ENCODE data around the gene RADIL.
"Not testable (repeated sequence)": the region's sequence is repeated elsewhere in the genome, so short reads cannot be mapped to it uniquely, and the experiment has no call there.

Gene RADIL, protein sequence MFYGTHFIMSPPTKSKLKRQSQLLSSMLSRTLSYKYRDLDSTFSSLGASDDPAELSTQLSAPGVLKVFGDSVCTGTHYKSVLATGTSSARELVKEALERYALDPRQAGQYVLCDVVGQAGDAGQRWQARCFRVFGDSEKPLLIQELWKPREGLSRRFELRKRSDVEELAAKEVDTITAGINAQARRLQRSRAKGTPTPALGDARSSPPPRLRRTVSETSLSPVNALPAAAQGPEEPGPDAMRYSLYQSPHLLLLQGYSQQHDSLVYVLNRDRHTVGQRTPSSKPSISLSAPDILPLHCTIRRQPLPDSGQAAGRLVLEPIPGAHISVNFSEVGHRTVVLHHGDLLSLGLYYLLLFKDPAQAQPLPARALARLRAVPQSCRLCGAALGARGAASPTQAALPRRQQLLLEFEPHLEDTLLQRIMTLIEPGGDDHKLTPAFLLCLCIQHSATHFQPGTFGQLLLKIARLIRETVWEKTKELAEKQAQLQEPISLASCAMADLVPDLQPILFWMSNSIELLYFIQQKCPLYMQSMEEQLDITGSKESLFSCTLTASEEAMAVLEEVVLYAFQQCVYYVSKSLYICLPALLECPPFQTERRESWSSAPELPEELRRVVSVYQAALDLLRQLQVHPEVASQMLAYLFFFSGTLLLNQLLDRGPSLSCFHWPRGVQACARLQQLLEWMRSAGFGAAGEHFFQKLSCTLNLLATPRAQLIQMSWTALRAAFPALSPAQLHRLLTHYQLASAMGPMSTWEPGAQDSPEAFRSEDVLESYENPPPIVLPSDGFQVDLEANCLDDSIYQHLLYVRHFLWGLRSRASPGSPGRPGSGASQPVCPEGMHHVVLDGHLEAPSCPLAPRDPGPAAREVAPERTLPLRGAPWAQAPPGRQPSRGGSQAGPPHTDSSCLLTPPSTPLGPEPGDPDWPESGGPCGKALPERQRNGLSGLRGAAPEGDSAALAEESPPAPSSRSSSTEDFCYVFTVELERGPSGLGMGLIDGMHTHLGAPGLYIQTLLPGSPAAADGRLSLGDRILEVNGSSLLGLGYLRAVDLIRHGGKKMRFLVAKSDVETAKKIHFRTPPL

DNA sequence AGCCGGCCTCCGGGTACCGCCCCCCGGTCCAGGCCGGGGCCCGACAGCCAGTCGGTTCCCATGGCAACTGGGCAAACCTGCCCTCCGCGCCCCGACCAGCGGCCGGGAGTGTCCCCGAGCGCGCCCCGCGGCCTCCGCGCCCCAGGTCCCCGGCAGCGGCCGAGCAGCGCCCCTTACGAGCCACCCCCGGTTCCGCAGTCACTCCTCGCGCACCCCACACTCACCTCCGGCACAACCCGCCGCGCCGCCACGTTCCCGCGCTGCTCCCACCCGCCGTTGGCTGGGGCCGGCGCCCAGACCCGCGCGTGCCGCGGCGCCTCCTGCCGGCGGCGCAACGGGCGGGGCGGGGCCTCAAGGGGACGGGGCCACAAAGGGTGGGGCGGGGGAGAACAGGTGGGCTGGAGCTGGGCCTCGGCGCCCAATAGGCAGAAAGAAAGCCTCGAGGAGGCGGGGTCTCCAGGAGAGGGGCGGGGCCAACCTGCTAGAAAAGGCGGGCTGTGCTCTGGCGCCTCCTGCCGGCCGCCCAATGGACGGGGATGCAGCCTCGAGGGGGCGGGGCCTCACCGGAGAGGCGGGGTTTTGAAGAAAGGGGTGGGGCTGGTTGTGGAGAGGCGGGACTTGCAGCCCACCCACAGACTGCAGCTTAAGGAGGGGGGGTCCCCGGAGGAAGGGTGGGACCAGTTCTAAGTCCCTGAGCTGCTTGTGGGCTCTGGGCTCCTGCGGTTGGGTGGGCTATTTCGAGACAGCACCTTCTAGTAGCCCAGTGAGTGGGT, at the start of gene RADIL:
Gene RADIL (minus strand): TSS at position 345 of the 773 bp plus-strand sequence. CDS start 5,577 bp downstream, outside the sequence.
- peak; percentile 35 to 68 for DNase-seq (ENCODE audit: low read depth in 1 of 2, low spot score in 1 of 2)

DNA sequence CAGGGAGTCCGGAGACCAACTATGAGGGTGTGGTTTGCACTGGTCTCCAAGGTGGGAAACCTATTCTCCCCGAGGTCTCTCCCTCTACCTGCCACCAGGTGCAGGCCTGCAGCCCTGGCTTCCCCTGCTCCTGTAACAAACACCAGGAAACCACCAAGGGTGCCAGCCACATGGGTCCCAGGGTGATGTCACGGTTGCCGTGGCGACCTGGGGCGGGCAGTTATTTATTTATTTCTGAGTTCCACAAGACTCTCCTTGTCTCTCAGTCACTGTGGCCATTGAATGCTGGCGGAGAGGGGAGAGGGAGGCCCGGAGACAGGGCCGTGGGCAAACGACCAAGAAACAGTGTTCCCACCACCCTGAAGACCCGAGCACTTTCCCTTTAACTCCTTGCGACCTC, 48.4 kb upstream of the RADIL start:
- no peak for DNase-seq (ENCODE audit: low read depth in 1 of 2, low spot score in 1 of 2)

DNA sequence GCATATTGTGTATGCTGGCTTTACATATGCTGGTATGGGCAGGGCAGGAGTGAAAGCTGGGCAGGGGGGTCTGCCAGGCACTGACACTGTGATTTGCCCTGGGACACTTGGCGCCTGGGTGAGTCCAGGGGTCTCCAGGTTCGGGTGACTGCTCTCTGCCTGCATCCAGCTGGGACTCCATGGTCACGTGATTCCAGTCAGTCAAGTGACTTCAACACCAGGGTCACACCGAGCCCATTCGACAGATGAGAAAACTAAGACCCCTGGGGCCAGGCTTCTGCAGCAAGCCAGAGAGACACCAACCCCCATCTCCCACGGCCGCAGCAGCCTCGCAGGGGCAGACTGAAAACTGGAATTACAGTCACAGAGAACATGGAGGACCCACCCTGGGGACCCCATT, 45.5 kb upstream of the RADIL start:
- DNase-seq (ENCODE audit: low read depth in 1 of 2, low spot score in 1 of 2), result no peak

DNA sequence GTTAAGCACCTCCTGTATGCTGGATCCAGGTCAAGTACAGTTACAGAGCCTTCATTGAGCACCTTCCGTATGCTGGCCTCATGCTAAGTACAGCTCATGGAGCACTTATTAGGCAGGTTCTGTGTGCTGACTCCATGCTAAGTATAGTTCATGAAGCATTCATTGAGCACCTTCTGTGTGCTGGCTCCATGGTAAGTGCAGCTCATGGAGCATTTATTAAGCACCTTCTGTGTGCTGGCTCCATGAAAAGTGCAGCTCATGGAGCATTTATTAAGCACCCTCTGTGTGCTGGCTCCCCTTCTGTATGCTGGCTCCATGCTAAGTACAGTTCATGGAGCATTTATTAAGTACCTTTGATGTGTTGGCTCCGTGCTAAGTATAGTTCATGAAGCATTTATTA, 44.9 kb upstream of the RADIL start:
- DNase-seq (ENCODE audit: low read depth in 1 of 2, low spot score in 1 of 2), result no peak

DNA sequence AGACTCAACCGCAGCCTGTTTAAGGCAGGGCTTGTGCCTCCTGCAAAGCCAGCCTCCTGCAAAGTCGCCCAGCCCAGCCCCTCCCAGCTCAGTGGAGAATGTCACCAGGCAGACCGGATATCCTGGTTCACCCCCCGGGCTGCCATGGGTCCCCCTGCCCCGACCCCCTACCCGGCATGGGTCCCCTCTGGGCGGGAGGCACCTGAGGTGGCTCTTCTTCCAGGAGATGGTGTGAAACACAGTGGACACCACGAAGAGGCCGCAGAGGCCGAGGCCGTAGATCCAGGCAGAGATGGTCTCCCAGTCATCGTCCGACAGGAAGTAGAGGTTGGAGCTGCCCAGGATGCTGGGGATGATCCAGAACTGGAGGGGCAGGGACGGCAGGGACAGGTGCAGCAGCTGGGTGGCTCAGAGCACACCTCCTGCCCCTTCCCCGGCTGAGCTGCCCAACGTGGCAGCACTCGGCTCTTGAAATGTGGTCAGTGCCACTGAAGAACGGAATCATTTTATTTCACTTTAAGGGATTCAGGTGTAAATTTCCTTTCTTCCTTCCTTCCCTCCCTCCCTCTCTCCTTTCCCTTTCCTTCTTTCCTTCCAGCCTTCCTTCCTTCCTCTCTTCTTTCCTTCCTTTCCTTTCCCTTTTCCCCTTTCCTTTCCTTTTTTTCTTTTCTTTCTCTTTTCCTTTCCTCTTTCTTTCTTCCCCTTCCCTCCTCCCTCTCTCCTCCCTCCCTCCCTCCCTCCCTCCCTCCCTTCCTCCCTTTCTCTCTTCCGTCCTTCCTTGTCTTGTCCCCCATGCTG, 36.7 kb upstream of the RADIL start:
- no peak for DNase-seq (ENCODE audit: low read depth in 1 of 2, low spot score in 1 of 2)

DNA sequence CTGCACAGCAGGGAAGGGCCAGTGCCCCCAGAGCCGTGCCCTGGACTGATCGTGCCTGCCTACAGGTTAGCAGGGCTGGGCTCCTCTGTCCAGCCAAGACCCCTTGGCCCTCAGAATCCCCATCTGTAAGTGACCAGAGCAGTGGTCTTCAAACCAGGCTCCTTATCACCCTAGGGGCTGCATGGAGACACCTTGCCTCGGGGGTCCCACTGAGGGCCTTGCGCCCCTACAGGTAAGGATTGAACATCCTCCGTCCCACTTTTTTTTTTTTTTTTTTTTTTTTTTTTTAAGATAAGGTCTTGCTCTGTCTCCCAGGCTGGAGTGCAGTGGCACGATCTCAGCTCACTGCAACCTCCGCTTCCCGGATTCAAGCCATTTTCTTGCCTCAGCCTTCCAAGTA, 32.6 kb upstream of the RADIL start:
- no peak for DNase-seq (ENCODE audit: low read depth in 1 of 2, low spot score in 1 of 2)

DNA sequence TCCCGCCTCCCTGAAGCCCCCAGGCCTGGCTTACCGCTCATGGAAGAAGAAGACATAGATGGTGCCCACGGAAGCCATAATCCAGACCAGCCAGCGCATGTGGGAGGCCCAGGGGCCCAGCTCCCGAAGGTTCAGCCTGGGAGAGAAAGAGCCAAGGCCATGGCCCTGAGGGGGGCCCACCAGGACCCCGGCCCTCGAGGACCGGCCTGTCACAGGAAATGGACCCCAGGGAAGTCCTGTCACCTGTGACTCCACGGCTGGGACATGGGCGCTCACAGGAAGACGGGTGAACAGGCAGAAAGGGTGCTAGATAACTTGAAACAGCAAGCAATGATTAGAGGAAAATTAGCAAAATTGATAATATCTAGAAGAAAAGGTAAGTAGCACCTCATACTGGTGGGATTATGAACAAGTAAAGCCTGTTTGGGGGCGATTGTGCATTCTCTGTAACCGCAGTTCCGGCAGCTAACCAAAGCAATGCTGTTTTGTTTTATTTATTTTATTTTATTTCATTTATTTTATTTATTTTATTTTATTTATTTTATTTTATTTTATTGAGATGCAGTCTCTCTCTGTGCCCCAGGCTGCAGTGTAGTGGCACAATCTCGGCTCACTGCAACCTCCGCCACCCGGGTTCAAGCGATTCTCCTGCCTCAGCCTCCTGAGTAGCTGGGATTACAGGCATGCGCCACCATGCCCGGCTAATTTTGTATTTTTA, 27.8 kb upstream of the RADIL start:
- DNase-seq (ENCODE audit: low read depth in 1 of 2, low spot score in 1 of 2), result no peak

DNA sequence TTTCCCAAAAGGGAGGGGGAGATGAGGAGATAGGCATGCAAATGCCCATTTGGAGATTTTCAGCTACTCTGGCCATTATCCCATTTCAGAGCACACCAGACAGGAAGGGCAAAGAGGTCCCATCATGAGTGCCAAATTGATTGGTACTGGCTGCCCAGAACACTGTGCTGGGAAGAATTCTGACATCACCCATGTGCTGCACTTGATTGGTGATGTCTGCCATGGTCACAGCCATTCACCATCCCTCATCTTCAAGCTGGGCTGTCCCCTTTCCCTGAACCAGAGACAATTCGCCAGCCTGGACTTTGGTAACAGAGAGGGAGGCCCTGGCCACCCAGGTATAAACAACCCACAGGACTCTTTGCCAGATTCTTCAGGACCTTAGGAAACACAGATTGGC, 23.2 kb upstream of the RADIL start:
- no peak for DNase-seq (ENCODE audit: low read depth in 1 of 2, low spot score in 1 of 2)

DNA sequence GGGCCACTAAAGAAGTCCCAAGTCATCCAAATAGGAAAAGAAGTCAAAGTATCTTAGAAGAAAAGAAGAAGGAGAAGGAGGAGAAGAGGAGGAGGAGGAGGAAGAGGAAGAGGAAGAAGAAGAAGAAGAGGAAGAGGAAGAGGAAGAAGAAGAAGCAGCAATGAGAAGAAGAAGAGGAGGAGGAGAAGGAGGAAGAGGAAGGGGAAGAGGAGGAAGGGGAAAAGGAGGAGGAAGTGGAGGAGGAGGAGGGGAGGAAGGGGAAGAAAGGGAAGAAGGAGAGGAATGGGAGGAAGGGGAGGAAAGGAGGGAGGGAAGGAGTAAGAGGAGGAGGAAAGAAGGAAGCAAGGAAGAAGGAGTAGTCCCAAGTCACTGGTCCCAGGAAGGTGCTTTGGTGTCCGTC, 21.7 kb upstream of the RADIL start:
- no peak for DNase-seq (ENCODE audit: low read depth in 1 of 2, low spot score in 1 of 2)

DNA sequence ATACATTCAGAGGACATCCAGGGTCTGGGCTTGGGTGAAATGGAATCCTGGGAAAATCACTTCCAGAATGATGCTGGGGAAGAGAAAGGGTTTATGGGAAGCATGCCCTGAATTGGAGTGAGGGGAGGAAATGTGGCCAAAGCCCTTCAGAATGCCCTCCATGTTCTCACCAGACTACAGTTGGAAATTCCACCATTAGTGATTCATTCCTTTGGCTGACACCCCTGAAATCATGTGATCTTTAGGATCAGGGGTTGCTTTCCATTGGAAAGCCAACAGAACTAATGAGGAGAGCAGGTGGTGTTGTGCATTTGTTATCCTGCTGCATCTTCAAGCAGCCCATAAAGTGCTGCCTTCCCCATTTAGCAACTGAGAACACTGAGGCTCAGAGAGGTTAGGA, 20.8 kb upstream of the RADIL start:
- DNase-seq (ENCODE audit: low read depth in 1 of 2, low spot score in 1 of 2), result no peak

DNA sequence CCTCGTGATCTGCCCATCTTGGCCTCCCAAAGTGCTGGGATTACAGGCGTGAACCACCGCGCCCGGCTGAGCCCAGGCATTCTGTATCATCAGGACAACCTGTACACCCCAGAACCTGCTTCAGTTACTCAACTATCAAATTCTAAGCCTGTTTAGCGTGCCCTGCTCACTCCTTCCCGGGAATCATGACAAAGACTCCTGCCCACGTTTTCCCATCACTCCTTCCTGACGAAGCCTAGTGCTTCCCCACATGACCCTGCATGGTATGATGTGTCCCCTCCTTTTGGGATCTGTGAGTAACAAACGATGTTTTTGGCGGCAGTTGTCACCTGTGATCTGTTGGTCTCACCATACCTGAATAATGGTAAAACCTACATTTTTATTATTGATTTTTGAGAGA, 12.2 kb upstream of the RADIL start:
- no peak for DNase-seq (ENCODE audit: low read depth in 1 of 2, low spot score in 1 of 2)

DNA sequence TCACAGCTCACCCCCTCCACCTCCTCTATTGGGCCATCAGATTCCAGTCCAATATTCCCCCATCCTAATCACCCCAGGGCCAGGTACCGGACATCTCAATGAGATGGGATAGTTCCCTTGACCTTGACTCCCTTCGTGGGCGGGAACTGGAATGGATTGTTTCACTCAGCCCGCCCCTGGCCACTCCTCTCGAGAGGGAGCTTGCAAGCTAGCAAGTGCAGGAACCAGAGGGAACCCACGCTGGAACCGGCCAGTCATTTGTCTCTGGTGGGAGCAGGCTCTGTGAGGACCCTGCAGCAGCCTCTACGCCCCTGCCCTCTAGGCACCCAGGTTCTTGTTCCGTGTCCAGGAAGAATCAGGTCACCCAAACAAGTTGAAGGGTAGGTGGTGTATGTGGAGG, 11.0 kb upstream of the RADIL start:
- no peak for DNase-seq (ENCODE audit: low read depth in 1 of 2, low spot score in 1 of 2)

DNA sequence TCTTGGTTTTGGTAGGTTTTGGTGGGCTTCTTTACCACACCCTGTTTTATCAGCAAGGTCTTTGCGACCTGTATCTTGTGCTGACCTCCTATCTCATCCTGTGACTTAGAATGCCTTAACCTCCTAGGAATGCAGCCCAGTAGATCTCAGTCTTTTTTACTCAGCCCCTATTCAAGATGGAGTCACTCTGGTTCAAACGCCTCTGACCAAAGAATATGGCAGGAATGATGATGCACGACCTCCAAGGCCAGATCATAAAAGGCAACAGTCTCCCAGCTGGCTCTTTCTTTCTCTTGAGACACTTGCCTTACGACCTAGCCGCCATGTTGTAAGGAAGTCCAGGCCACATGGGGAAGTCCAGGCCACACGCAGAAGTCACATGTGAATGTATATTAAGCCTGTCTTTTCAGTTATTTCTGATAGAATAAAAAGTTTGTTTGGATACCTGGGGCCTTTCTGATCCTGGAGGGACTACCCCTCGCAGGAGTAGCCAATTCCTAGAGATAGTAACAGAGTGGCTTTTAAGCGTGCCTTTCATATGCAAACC, 10.5 kb upstream of the RADIL start:
- no peak for DNase-seq (ENCODE audit: low read depth in 1 of 2, low spot score in 1 of 2)

DNA sequence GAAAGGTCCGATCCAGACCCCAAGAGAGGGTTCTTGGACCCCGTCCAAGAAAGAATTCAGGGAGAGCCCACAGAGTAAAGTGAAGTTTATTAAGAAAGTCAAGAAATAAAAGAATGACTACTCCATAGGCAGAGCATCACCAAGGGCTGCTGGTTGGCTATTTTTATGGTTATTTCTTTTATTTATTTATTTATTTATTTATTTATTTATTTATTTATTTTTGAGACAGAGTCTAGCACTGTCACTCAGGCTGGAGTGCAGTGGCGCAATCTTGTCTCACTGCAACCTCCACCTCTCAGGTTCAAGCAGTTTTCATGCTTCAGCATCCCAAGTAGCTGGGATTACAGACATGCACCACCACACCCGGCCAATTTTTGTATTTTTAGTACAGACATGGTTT, 9.7 kb upstream of the RADIL start:
- DNase-seq (ENCODE audit: low read depth in 1 of 2, low spot score in 1 of 2), result not testable (repeated sequence)

DNA sequence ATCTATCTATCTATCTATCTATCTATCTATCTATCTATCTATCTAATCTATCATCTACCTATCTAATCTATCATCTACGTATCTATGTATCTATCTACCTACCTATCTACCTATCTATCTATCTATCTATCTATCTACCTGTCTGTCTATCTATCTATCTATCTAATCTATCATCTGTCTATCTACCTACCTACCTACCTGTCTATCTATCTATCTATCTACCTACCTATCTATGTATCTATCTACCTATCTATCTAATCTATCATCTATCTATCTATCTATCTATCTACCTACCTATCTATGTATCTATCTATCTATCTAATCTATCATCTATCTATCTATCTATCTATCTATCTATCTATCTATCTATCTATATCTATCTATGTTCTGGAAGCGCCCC, 8.0 kb upstream of the RADIL start:
- DNase-seq (ENCODE audit: low read depth in 1 of 2, low spot score in 1 of 2), result not testable (repeated sequence)

DNA sequence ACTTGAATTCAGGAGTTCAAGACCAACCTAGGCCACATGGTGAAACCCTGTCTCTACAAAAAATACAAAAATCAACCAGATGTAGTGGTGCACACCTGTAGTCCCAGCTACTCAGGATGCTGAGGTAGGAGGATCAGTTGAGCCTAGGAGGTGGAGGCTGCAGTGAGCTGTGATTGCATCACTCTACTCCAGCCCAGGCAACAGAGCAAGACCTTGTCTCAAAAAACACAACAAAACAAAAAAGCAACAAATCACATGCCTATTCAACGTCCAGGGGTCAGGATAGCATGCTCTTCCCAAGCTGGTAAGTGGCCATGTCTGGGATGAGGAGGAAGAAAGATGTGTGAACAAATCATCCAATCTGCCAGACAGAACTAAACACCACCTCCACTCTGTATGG, 6.2 kb upstream of the RADIL start:
- DNase-seq (ENCODE audit: low read depth in 1 of 2, low spot score in 1 of 2), result no peak

DNA sequence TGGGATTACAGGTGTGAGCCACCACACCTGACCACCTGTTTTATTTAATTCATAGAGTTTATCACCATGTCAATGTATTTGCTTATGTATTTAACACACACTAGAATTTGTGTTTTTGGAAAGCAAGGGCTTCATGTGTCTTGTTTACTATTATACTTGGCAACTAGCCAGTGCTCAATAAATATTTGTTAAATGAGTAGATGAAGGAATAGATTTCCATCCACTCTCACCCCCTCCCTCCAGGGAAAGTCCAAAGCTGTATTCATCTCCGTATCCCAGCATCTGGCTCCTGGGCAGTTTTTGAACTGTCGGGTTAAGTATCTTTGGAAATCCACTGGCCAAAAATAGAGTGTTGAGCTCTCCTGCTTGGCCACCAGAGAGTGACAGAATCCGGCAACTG, 4.6 kb upstream of the RADIL start:
- DNase-seq (ENCODE audit: low read depth in 1 of 2, low spot score in 1 of 2), result no peak

DNA sequence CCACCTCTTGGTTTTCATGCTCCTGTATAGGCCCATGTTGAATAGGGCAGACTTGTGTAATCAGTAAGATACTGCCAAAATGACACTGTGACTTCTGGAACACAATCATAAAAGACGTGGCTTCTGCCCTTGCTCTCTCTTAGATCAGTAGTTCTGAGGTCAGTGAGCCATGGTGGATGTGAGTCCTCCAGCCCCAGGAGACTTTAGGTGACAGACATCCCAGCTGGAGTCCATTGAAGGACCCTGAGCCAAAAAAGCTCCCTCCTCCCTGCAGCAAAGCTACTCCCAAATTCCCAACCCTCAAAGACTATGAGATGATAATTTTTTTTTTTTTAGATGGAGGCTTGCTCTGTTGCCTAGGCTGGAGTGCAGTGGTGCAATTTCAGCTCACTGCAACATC, 3.2 kb upstream of the RADIL start:
- no peak for DNase-seq (ENCODE audit: low read depth in 1 of 2, low spot score in 1 of 2)

DNA sequence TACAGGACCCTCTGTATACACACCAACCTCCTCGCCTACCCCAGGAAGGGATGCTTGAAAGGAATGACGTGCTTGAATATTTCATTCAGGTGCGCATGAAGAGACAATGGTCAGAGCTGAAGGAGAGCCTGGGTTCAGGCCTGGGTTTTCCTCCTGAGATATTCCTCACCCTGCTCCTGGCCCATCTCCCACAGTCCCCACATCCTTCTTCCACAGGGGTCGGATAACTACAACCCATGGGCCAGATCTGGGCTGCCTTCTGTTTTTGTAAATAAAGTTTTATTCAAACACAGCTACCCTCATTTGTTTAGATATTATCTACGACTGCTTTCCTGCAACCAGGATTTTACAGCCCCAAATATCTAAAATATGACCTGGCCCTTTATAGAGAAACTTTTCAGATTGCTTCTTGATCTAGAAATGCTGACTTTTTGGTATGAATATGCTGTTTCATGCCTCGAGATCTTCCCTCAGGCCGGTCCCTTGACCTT, 1.8 kb upstream of the RADIL start:
- no peak for DNase-seq (ENCODE audit: low read depth in 1 of 2, low spot score in 1 of 2)
